Measurements from ENCODE around the gene ACE. TPM values are rescaled to one million over a fixed set of nuclear protein-coding genes. Genes with fewer than 3 reads are reported as not detected.

Gene ACE
- total RNA-seq, 1 experiment from 2014 or later = 5.4 TPM

GRCh38 chr17:63547083-63547523, 70.2 kb downstream of the ACE start:
- no peaks in the 10 kb centered on the region for H3K9me3 Mint-ChIP-seq
- H3K4me2 ChIP-seq (ENCODE audit: insufficient read depth, insufficient read length, low read length) = no peak overlapping the region
- H2AK5ac ChIP-seq (ENCODE audit: insufficient read length, low read length) = no peak overlapping the region
- no peaks in the 10 kb centered on the region for H3K9me3 ChIP-seq (ENCODE audit: control insufficient read depth, low read depth, low read length)
- no peak overlapping the region for H2BK120ac ChIP-seq (ENCODE audit: low read depth, low read length, poor library complexity, severe bottlenecking)
- no peak overlapping the region for H3K23ac ChIP-seq (ENCODE audit: insufficient read length, low read depth, low read length)
- peaks cover 9% of the 10 kb centered on the region for H3K23me2 ChIP-seq (ENCODE audit: insufficient read length, low read depth, low read length, poor library complexity, severe bottlenecking)
- H4K5ac ChIP-seq (ENCODE audit: insufficient read length, low read depth, low read length) = no peak overlapping the region
- no peaks in the 10 kb centered on the region for H4K20me1 ChIP-seq (ENCODE audit: control insufficient read depth, insufficient read depth, insufficient read length)
- no peak overlapping the region for H2BK20ac ChIP-seq (ENCODE audit: low read depth, low read length, poor library complexity, severe bottlenecking)
- H3T11ph ChIP-seq (ENCODE audit: low read length) = no peak overlapping the region
- no peak for DNase-seq
- peaks cover 3% of the 10 kb centered on the region for H3K79me2 ChIP-seq (ENCODE audit: insufficient read depth, low read length)
- no peak overlapping the region for H3K56ac ChIP-seq (ENCODE audit: insufficient read length, low read depth, low read length)
- H2BK5ac ChIP-seq (ENCODE audit: insufficient read length, low read length) = no peak overlapping the region
- H3K27me3 Mint-ChIP-seq (ENCODE audit: low read depth) = peaks cover 1% of the 10 kb centered on the region; the same call in 1 of the 2 replicates
- H3K27ac ChIP-seq (ENCODE audit: insufficient read length, low read depth, low read length) = no peak overlapping the region
- no peaks in the 10 kb centered on the region; a peak in 1 of 7 replicates for H3K36me3 Mint-ChIP-seq (ENCODE audit: insufficient read depth in 1 of 3, low read depth in 3 of 3)
- no peaks in the 10 kb centered on the region; the same call in 1 of the 2 replicates for H3K4me1 ChIP-seq (ENCODE audit: insufficient read depth, low read length)
- no peak overlapping the region for H4K91ac ChIP-seq (ENCODE audit: insufficient read length, low read depth, low read length)
- H3K27ac Mint-ChIP-seq = no peak overlapping the region
- no peak overlapping the region for H3K4ac ChIP-seq (ENCODE audit: low read depth, low read length)
- H2BK15ac ChIP-seq (ENCODE audit: low read depth, low read length) = no peak overlapping the region
- no peaks in the 10 kb centered on the region for H3K79me1 ChIP-seq (ENCODE audit: insufficient read depth, low read depth, low read length, poor library complexity, severe bottlenecking)
- no peak overlapping the region for H3K18ac ChIP-seq (ENCODE audit: insufficient read length, low read depth, low read length)
- no peaks in the 10 kb centered on the region for H3K27me3 ChIP-seq (ENCODE audit: insufficient read depth, low read length)
- no peak overlapping the region for H3K9ac ChIP-seq (ENCODE audit: extremely low read depth, insufficient read length, low read length)
- H3K4me3 Mint-ChIP-seq = no peak overlapping the region
- TF ChIP-seq, protein P1, sequence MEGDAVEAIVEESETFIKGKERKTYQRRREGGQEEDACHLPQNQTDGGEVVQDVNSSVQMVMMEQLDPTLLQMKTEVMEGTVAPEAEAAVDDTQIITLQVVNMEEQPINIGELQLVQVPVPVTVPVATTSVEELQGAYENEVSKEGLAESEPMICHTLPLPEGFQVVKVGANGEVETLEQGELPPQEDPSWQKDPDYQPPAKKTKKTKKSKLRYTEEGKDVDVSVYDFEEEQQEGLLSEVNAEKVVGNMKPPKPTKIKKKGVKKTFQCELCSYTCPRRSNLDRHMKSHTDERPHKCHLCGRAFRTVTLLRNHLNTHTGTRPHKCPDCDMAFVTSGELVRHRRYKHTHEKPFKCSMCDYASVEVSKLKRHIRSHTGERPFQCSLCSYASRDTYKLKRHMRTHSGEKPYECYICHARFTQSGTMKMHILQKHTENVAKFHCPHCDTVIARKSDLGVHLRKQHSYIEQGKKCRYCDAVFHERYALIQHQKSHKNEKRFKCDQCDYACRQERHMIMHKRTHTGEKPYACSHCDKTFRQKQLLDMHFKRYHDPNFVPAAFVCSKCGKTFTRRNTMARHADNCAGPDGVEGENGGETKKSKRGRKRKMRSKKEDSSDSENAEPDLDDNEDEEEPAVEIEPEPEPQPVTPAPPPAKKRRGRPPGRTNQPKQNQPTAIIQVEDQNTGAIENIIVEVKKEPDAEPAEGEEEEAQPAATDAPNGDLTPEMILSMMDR (conservative IDR thresholded peaks at IDR 0.05) = no peak
- no peak overlapping the region for H3K14ac ChIP-seq (ENCODE audit: insufficient read depth, low read length)
- no peak overlapping the region for H2AFZ ChIP-seq (ENCODE audit: low read length)
- no peak overlapping the region for H4K8ac ChIP-seq (replicated peaks; ENCODE audit: insufficient read length, low read depth, low read length)
- WGBS (ENCODE audit: extremely low coverage, insufficient read length, low lambda C conversion rate) = no CpG with 5 or more reads among the region's 5 CpGs
- H2BK12ac ChIP-seq (ENCODE audit: insufficient read length, low read depth, low read length) = no peak overlapping the region
- H3K4me1 Mint-ChIP-seq = peaks cover 17 to 26% of the 10 kb centered on the region in 2 experiments

Other genes starting within 250 kb of the ACE start
- 20.7 and 21.8 TPM in 2 replicates for gene CYB561, start 30.8 kb upstream of the ACE start, total RNA-seq (2021)
- 1.6 and 2.3 TPM in 2 replicates for gene KCNH6, start 46.3 kb downstream of the ACE start, total RNA-seq (2021)
- gene DCAF7, start 73.4 kb downstream of the ACE start, total RNA-seq (2021) = 86.2 and 88.8 TPM in 2 replicates
- 28.9 and 30.2 TPM in 2 replicates for gene TACO1, start 123.8 kb downstream of the ACE start, total RNA-seq (2021)
- gene MAP3K3, start 145.4 kb downstream of the ACE start, total RNA-seq (2021) = 21.1 and 24.3 TPM in 2 replicates
- gene LIMD2, start 223.1 kb downstream of the ACE start, total RNA-seq (2021) = 93.5 and 94.4 TPM in 2 replicates

All from H9 (cell line).